ENCODE results near the gene ATG4C. TPM values are rescaled to one million over a fixed set of nuclear protein-coding genes. Genes with fewer than 3 reads are reported as not detected.
"Not testable (repeated sequence)": the region's sequence is repeated elsewhere in the genome, so short reads cannot be mapped to it uniquely, and the experiment has no call there.

Gene ATG4C, protein sequence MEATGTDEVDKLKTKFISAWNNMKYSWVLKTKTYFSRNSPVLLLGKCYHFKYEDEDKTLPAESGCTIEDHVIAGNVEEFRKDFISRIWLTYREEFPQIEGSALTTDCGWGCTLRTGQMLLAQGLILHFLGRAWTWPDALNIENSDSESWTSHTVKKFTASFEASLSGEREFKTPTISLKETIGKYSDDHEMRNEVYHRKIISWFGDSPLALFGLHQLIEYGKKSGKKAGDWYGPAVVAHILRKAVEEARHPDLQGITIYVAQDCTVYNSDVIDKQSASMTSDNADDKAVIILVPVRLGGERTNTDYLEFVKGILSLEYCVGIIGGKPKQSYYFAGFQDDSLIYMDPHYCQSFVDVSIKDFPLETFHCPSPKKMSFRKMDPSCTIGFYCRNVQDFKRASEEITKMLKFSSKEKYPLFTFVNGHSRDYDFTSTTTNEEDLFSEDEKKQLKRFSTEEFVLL
- total RNA-seq, result 1 to 10 TPM in 3 of 4 donors, under 1 TPM in 1; 0.95 to 7.5 (median 5.7) TPM

DNA sequence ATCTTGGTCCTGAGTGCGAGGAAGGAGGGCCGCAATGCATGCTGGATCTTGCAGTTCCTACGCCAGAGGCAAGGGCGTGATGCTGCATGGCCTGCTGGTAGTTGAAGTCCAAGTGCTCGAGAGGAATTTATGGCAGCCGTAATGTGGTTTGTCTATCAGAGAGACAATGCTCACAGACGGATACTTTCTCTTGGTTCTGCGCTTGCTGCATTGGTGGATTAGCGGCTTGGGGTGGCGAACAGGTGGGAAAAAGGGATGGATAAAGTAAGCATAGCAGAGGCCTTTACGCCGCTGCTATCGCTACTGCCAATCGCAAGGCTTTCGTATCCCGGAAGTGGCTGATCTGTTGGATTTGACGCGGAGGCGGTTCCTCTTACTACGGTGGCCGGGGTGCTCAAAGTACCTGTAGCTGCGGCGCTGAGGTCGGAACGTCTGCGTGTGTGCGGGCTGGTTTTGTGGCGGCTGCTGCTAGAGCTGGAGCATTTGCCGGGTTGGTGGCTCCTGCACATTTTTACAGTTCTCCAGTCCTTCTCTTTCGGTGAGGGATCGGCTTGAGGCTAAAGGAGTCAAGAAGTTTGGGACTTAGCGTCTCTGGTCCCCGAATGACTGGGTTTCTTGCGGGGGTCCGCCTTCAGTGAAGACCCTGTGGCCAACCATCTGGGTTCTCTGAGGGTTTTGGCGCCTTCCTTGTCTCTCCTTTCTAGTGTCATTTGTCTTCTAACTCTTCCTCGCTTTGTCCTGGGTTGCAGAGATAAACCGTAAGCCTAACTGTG is at the start of gene ATG4C:
ATG4C (plus strand) TSS at position 397 of the 773 bp plus-strand sequence. CDS start 19,655 bp downstream, outside the sequence.
- DNase-seq, result peak; percentile 89
- TF ChIP-seq, protein P1, sequence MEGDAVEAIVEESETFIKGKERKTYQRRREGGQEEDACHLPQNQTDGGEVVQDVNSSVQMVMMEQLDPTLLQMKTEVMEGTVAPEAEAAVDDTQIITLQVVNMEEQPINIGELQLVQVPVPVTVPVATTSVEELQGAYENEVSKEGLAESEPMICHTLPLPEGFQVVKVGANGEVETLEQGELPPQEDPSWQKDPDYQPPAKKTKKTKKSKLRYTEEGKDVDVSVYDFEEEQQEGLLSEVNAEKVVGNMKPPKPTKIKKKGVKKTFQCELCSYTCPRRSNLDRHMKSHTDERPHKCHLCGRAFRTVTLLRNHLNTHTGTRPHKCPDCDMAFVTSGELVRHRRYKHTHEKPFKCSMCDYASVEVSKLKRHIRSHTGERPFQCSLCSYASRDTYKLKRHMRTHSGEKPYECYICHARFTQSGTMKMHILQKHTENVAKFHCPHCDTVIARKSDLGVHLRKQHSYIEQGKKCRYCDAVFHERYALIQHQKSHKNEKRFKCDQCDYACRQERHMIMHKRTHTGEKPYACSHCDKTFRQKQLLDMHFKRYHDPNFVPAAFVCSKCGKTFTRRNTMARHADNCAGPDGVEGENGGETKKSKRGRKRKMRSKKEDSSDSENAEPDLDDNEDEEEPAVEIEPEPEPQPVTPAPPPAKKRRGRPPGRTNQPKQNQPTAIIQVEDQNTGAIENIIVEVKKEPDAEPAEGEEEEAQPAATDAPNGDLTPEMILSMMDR (IDR thresholded peaks at IDR 0.05), result peak in 1 of 6 experiments; percentile 17
- TF ChIP-seq POLR2A (IDR thresholded peaks at IDR 0.05), result peak in 1 of 4 donors; percentile 67
- WGBS, 2 donors, result 0% methylated on average over 24 to 35 of the region's 38 CpGs
- no peaks in the 10 kb centered on the region for H3K27me3 ChIP-seq
- peaks cover 0 to 26% (median 8%) of the 10 kb centered on the region in 3 donors for H3K4me1 ChIP-seq
- H3K4me3 ChIP-seq, result peak within 1 kb of the TSS; percentile 63 to 94 (median 84)
- no peaks in the 10 kb centered on the region for H3K9me3 ChIP-seq
- peak within 1 kb of the TSS; percentile 88 to 98 (median 94) for H3K27ac ChIP-seq
- no peaks in the 10 kb centered on the region for H3K36me3 ChIP-seq
- intact Hi-C loops (cut with DNase I), result no loop called here

DNA sequence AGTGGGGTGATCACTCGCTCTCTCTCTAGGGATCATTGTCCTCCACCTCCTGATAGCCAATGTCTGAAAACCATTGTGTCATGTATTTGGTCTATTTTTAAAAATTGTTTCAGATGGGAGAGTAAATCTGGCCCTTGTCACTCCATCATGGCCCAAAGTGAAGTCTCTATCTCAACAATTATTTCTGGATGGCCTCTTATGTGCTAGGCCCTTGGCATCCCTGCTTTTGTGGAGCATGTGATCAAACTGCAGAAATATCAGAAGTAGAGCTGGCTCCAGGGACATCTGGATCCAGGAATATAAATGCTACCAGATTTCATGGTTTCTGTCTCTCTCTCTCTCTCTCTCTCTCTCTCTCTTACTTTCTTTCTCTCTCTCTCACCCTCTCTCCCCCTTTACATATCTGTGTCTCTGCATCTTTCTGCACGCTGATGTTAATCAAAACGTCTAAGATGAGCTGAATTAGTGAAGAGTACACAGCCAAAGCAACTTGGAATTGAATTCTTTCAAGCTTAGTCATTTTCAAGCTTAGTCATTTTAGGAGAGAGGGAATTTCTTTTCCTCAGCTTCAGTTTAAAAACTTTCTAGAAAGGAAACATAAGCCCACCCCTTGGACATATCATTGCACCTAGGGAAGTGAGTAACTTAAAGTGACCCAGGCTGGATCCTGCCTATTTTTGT is 48.3 kb upstream of the ATG4C start:
- WGBS, 2 donors, result 45 to 61% methylated on average over 3 of the region's 3 CpGs
- Histone ChIP-seq H3K27ac (no peak overlapping the region), H3K4me3 (no peak overlapping the region), H3K9me3 (no peaks in the 10 kb centered on the region), H3K36me3 (no peaks in the 10 kb centered on the region), H3K4me1 (no peaks in the 10 kb centered on the region), H3K27me3 (no peaks in the 10 kb centered on the region)
- no peak for DNase-seq
- TF ChIP-seq, protein P1 (IDR thresholded peaks at IDR 0.05), result no peak
- no peak for TF ChIP-seq POLR2A (IDR thresholded peaks at IDR 0.05)
- intact Hi-C loops (cut with DNase I), result no loop called here

DNA sequence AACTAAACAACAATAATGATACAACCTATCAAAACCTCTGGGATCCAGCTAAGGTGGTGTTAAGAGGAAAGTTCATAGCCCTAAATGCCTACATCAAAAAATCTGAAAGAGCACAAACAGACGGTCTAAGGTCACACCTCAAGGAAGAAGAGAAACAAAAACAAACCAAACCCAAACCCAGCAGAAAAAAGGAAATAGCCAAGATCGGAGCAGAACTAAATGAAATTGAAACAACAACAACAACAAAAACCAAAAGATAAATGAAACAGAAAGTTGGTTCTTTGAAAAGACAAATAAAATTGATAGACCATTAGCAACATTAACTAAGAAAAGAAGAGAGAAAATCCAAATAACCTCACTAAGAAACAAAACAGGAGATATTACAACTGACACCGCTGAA is 43.2 kb upstream of the ATG4C start:
- intact Hi-C loops (cut with DNase I); H3K27ac ChIP-seq; DNase-seq; H3K4me1 ChIP-seq; H3K36me3 ChIP-seq; H3K9me3 ChIP-seq; H3K27me3 ChIP-seq; H3K4me3 ChIP-seq: not testable (repeated sequence)
- WGBS, 2 donors, result 71 to 75% methylated on average over 3 of the region's 3 CpGs

GRCh38 chr1:62744611-62745577 is 39.0 kb upstream of the ATG4C start:
- no peak for DNase-seq
- H3K4me3 ChIP-seq, result no peak overlapping the region
- no peaks in the 10 kb centered on the region for H3K36me3 ChIP-seq
- WGBS, 2 donors, result 42 to 46% methylated on average over 2 of the region's 3 CpGs
- H3K27ac ChIP-seq, result no peak overlapping the region
- no peak for TF ChIP-seq POLR2A (IDR thresholded peaks at IDR 0.05)
- TF ChIP-seq, protein P1 (IDR thresholded peaks at IDR 0.05), result no peak
- H3K9me3 ChIP-seq, result no peaks in the 10 kb centered on the region
- intact Hi-C loops (cut with DNase I), result loop anchor here (5.0 kb wide), 1 partner anchor 238 kb away; no protein-coding TSS in a partner anchor
- H3K27me3 ChIP-seq, result no peaks in the 10 kb centered on the region
- H3K4me1 ChIP-seq, result no peaks in the 10 kb centered on the region

Measured in esophagus squamous epithelium (tissue), 5 donors.